Lung (tissue), 12 donors: ENCODE results near the gene ETNK2. TPM values are rescaled to one million over a fixed set of nuclear protein-coding genes. Genes with fewer than 3 reads are reported as not detected.

Experiments
- ATAC-seq: fragments of 200-7000 bp; cut with Tn5 transposase; one replicate; pipeline ENCODE4 v1.9.1; 2020; ENCODE audit warnings: moderate number of reproducible peaks; ENCODE audit not compliant: insufficient read depth, low FRiP score
- DNase-seq, 3 donors: peaks; one replicate each; pipeline ENCODE4 v3.0.0-alpha.2; 2013 to 2017
- H3K27ac ChIP-seq, 2 donors: one replicate each; pipeline ENCODE4 v1.5.1; 2013; ENCODE audit warnings: mild to moderate bottlenecking in 2 of 2, moderate library complexity in 2 of 2, control low read depth in 1 of 2, inconsistent platforms in 1 of 2, low read depth in 1 of 2, low read length in 1 of 2
- H3K27me3 ChIP-seq, 3 donors: one replicate each; pipeline ENCODE4 v1.5.1; 2013; ENCODE audit warnings: low read length in 2 of 3; ENCODE audit not compliant: control insufficient read depth in 3 of 3, insufficient read depth in 3 of 3
- H3K36me3 ChIP-seq, 4 donors: one replicate each; pipeline ENCODE4 v1.5.1; 2013; ENCODE audit warnings: low read length in 4 of 4, mild to moderate bottlenecking in 1 of 4, moderate library complexity in 1 of 4; ENCODE audit not compliant: control insufficient read depth in 4 of 4, insufficient read depth in 4 of 4
- H3K4me1 ChIP-seq, 5 donors: one replicate each; pipeline ENCODE4 v1.5.1; 2013; ENCODE audit warnings: low read length in 5 of 5, mild to moderate bottlenecking in 2 of 5, moderate library complexity in 1 of 5; ENCODE audit not compliant: control insufficient read depth in 5 of 5, insufficient read depth in 5 of 5
- H3K4me3 ChIP-seq: one replicate; pipeline ENCODE4 v1.5.1; 2013; ENCODE audit warnings: mild to moderate bottlenecking, control low read depth, moderate library complexity
- H3K9ac ChIP-seq, 2 donors: one replicate each; pipeline ENCODE4 v1.5.1; 2013; ENCODE audit warnings: low read length in 2 of 2, control low read depth in 1 of 2; ENCODE audit not compliant: insufficient read depth in 1 of 2
- H3K9me3 ChIP-seq, 4 donors: one replicate each; pipeline ENCODE4 v1.5.1; 2013; ENCODE audit warnings: low read length in 3 of 4, mild to moderate bottlenecking in 1 of 4, moderate library complexity in 1 of 4; ENCODE audit not compliant: control insufficient read depth in 4 of 4, insufficient read depth in 3 of 4
- CTCF ChIP-seq: IDR thresholded peaks from 2 replicates; pipeline ENCODE4 v1.5.1; 2012; ENCODE audit warnings: mild to moderate bottlenecking; ENCODE audit errors: control extremely low read depth, extremely low read depth
- WGBS, 2 donors: extraction: QIAGEN DNeasy Blood & Tissue Kit; methylation state at CpG; one replicate each; pipeline ENCODE4 v1.1.7; 2013; 5-methylcytosine and 5-hydroxymethylcytosine counted together
- polyA plus RNA-seq, 2 donors: library from polyadenylated mRNA; stranded (reverse); fragments of 200-250 nt; gene quantifications; one replicate each; pipeline ENCODE4 v1.2.1, GENCODE V29; 2013
- total RNA-seq, 2 donors: library from RNA; depleted of rRNA in 1 of 2; stranded (reverse); fragments of >200 nt in 1 of 2; gene quantifications; one replicate each; pipeline ENCODE4 v1.2.1, GENCODE V29; 2014 to 2021
- donor health status: control.
- donor health status: control.
- donor health status: Bipolar disorder and iron deficiency.
- donor health status: healthy.
- donor health status: DM: yes; HTN: yes; CAD: no.

Gene ETNK2
- total and polyA plus RNA-seq, 4 donors: 2.2 to 5.8 (median 3.9) TPM

- H3K4me1 ChIP-seq: no peaks in the 10 kb centered on the region
- 17 to 22% methylated on average over 4 of the region's 4 CpGs for WGBS, 2 donors
- no peak overlapping the region for H3K27ac ChIP-seq
- DNase-seq (no peak), ATAC-seq (peak; percentile 19)
- peaks cover 0 to 3% (median 2%) of the 10 kb centered on the region in 3 donors for H3K27me3 ChIP-seq
- H3K9ac ChIP-seq: no peak overlapping the region
- no peaks in the 10 kb centered on the region for H3K36me3 ChIP-seq
- H3K9me3 ChIP-seq: peaks cover 0 to 8% (median 2%) of the 10 kb centered on the region in 4 donors
- TF ChIP-seq CTCF: no peak
- H3K4me3 ChIP-seq: no peak overlapping the region
Observed at GRCh38 chr1:204171751-204172178, 19.9 kb upstream of the ETNK2 start.

- Histone ChIP-seq H3K36me3 (no peaks in the 10 kb centered on the region), H3K4me3 (no peak overlapping the region), H3K4me1 (no peaks in the 10 kb centered on the region), H3K27ac (no peak overlapping the region), H3K27me3 (peaks cover 0 to 3% (median 2%) of the 10 kb centered on the region in 3 donors), H3K9ac (no peak overlapping the region), H3K9me3 (peaks cover 0 to 8% (median 2%) of the 10 kb centered on the region in 4 donors)
- ATAC-seq (no peak), DNase-seq (no peak)
- WGBS, 2 donors: 91 to 95% methylated on average over 3 of the region's 3 CpGs
- no peak for TF ChIP-seq CTCF
Observed at GRCh38 chr1:204170494-204171155, 18.8 kb upstream of the ETNK2 start.

- H3K4me1 ChIP-seq: no peaks in the 10 kb centered on the region
- no peak overlapping the region for H3K9ac ChIP-seq
- no peak for DNase-seq
Observed at GRCh38 chr1:204169858-204170257, 18.0 kb upstream of the ETNK2 start.

More at GRCh38 chr1:204169858-204170257, 18.0 kb upstream of the ETNK2 start:
- WGBS, 2 donors: 89 to 97% methylated on average over 4 of the region's 4 CpGs
- Histone ChIP-seq H3K27ac (no peak overlapping the region), H3K4me3 (no peak overlapping the region), H3K9me3 (peaks cover 0 to 8% (median 2%) of the 10 kb centered on the region in 4 donors), H3K36me3 (no peaks in the 10 kb centered on the region), H3K27me3 (peaks cover 0 to 2% (median 1%) of the 10 kb centered on the region in 3 donors)
- TF ChIP-seq CTCF: no peak
- ATAC-seq: no peak
